ENCODE measurements around the gene GALNT16. TPM values are rescaled to one million over a fixed set of nuclear protein-coding genes. Genes with fewer than 3 reads are reported as not detected.

GALNT16 gene
- total and polyA plus RNA-seq, 8 donors, result 0.53 to 2.2 (median 1.6) TPM; not detected in 1

DNA sequence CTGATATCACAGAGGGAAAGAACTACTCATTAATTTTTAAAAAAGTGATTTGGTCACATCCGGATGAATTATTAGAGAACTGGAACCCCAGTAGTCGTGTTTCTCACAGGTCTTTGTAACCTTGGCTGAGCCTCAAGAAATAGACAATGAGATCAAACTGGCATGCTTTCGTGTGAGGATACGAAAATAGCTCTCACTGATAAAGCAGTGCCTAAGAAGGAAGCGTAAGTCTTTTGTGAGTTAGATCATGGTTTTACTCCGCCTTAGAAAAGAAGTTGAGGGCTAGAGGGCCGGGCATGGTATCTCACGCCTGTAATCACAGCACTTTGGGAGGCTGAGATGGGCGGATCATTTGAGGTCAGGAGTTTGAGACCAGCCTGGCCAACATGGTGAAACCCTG is 33.8 kb upstream of the GALNT16 start:
- no peaks in the 10 kb centered on the region for H3K27me3 ChIP-seq
- peaks cover 0 to 15% (median 3%) of the 10 kb centered on the region in 4 donors for H3K4me1 ChIP-seq
- intact Hi-C loops (cut with DNase I; ENCODE audit: low total_unique reads), result no loop called here
- H3K4me3 ChIP-seq, result no peak overlapping the region
- peak overlapping the region in 1 of 5 donors; percentile 18 for H3K27ac ChIP-seq
- peaks cover 7 to 41% (median 40%) of the 10 kb centered on the region in 4 donors for H3K36me3 ChIP-seq
- TF ChIP-seq, protein P1, sequence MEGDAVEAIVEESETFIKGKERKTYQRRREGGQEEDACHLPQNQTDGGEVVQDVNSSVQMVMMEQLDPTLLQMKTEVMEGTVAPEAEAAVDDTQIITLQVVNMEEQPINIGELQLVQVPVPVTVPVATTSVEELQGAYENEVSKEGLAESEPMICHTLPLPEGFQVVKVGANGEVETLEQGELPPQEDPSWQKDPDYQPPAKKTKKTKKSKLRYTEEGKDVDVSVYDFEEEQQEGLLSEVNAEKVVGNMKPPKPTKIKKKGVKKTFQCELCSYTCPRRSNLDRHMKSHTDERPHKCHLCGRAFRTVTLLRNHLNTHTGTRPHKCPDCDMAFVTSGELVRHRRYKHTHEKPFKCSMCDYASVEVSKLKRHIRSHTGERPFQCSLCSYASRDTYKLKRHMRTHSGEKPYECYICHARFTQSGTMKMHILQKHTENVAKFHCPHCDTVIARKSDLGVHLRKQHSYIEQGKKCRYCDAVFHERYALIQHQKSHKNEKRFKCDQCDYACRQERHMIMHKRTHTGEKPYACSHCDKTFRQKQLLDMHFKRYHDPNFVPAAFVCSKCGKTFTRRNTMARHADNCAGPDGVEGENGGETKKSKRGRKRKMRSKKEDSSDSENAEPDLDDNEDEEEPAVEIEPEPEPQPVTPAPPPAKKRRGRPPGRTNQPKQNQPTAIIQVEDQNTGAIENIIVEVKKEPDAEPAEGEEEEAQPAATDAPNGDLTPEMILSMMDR (IDR thresholded peaks at IDR 0.05), result no peak
- TF ChIP-seq POLR2AphosphoS5 (IDR thresholded peaks at IDR 0.05), result no peak
- TF ChIP-seq POLR2A (IDR thresholded peaks at IDR 0.05), result no peak
- no peak for TF ChIP-seq EP300 (IDR thresholded peaks at IDR 0.05)
- no peak for DNase-seq
- 46 to 79% (median 55%) methylated on average over 9 of the region's 9 CpGs for WGBS, 5 donors
- no peaks in the 10 kb centered on the region for H3K9me3 ChIP-seq

DNA sequence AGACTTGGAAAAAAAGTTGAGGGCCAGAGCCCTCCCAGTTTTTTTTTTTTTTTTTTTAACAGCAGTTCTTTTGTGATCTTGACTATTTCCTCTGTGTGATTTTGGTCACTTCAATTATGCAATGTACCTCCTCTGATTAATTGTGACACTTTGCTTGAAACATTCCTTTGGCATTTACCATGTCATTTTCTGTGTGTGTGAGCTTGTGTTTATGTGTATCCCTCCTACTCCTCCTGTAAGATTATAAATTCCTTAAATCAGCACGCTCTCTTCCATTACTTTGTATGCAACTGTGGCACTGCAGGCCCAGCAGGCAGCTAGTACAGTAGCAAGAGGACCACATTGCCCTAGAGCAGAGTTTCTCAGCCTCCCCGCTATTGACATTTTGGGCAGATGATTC is 33.2 kb upstream of the GALNT16 start:
- H3K27ac ChIP-seq, result peak overlapping the region in 1 of 5 donors; percentile 18
- H3K4me3 ChIP-seq, result no peak overlapping the region
- 92 to 96% (median 95%) methylated on average over 2 of the region's 2 CpGs for WGBS, 5 donors

DNA sequence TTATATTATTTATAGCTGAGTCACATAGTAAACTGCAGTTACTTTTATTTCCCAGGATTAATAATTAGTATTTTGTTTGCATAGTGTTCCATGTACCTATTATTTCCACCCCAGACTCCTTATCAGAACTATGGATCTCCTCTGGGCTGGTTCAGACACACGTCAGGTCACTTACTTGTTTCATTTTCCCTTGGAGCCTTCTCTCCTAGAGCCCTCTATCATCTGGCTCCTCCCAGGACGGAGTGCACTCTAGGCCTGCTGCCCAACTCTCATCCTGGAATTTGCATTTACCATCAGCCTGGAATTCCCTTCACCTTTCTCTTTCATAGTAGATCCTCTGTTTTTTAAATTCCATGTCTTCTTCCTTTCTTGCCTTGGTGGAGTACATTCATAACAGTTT is 28.5 kb upstream of the GALNT16 start:
- Histone ChIP-seq H3K36me3 (peaks cover 15 to 73% (median 65%) of the 10 kb centered on the region in 4 donors), H3K9me3 (no peaks in the 10 kb centered on the region), H3K4me3 (no peak overlapping the region), H3K4me1 (peaks cover 0 to 11% (median 5%) of the 10 kb centered on the region in 4 donors), H3K27ac (peak overlapping the region in 1 of 5 donors; percentile 16), H3K27me3 (no peaks in the 10 kb centered on the region)
- intact Hi-C loops (cut with DNase I; ENCODE audit: low total_unique reads), result no loop called here
- TF ChIP-seq, protein P1 (IDR thresholded peaks at IDR 0.05), result no peak
- TF ChIP-seq POLR2AphosphoS5 (IDR thresholded peaks at IDR 0.05) (peak in 1 of 3 donors; percentile 34), POLR2A (IDR thresholded peaks at IDR 0.05) (no peak)
- 20 to 56% (median 35%) methylated on average over 2 of the region's 2 CpGs for WGBS, 5 donors
- DNase-seq, result peak in 1 of 2 donors; percentile 33

More for the DNA sequence above, 33.2 kb upstream of the GALNT16 start:
- H3K27me3 ChIP-seq, result no peaks in the 10 kb centered on the region
- H3K9me3 ChIP-seq, result no peaks in the 10 kb centered on the region
- no peak for DNase-seq
- intact Hi-C loops (cut with DNase I; ENCODE audit: low total_unique reads), result no loop called here
- TF ChIP-seq POLR2A (IDR thresholded peaks at IDR 0.05) (no peak), EP300 (IDR thresholded peaks at IDR 0.05) (no peak), POLR2AphosphoS5 (IDR thresholded peaks at IDR 0.05) (no peak)
- TF ChIP-seq, protein P1 (IDR thresholded peaks at IDR 0.05), result no peak
- H3K36me3 ChIP-seq, result peaks cover 7 to 46% (median 44%) of the 10 kb centered on the region in 4 donors
- H3K4me1 ChIP-seq, result peaks cover 0 to 19% (median 6%) of the 10 kb centered on the region in 4 donors

DNA sequence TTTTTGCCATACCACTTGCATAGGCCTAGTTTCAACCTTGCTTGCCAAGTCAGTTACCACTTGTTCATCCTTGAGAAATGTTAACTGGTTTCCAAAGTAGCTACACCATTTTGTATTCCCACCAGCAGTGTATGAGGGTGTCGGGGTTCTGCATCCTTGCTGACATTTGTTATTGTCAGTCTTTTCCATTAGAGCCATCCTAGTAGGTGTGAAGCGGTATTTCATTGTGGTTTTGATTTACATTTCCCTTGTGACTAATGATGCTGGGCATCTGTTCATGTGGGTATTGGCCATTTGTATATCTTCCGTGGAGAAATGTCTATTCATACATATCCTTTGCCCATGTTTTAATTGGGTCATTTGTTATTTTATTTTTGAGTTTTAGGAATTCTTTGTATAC is 27.6 kb upstream of the GALNT16 start:
- no peak for DNase-seq
- intact Hi-C loops (cut with DNase I; ENCODE audit: low total_unique reads), result no loop called here
- 71 to 93% (median 92%) methylated on average over 3 of the region's 3 CpGs for whole genome bisulfite sequencing, 5 donors
- H3K4me1 ChIP-seq, result peaks cover 0 to 8% (median 3%) of the 10 kb centered on the region in 4 donors
- no peaks in the 10 kb centered on the region for H3K27me3 ChIP-seq
- H3K9me3 ChIP-seq, result no peaks in the 10 kb centered on the region
- H3K27ac ChIP-seq, result no peak overlapping the region
- peaks cover 24 to 82% (median 74%) of the 10 kb centered on the region in 4 donors for H3K36me3 ChIP-seq
- no peak for TF ChIP-seq EP300 (IDR thresholded peaks at IDR 0.05)
- no peak for TF ChIP-seq POLR2AphosphoS5 (IDR thresholded peaks at IDR 0.05)
- TF ChIP-seq, protein P1 (IDR thresholded peaks at IDR 0.05), result no peak
- no peak for TF ChIP-seq POLR2A (IDR thresholded peaks at IDR 0.05)
- H3K4me3 ChIP-seq, result no peak overlapping the region
